Activated naive CD4-positive, alpha-beta T cell treated with anti-CD3 and anti-CD28 coated beads, Interleukin-2, amount 50 U/mL, for 72 hours (primary cell): Measurements from ENCODE around the gene MAGI2. TPM values are rescaled to one million over a fixed set of nuclear protein-coding genes. Genes with fewer than 3 reads are reported as not detected.

Source experiments
- ATAC-seq, 2 donors: fragments of 150-1000 bp; cut with Tn5 transposase; 2 replicates each; pipeline ENCODE4 v1.10.0; 2021; ENCODE audit warnings: mild to moderate bottlenecking in 2 of 2, moderate library complexity in 2 of 2
- DNase-seq, 2 donors: peaks; one replicate each; pipeline ENCODE4 v3.0.0; 2021 to 2022; ENCODE audit warnings: low spot score in 2 of 2
- H3K27ac Mint-ChIP-seq, 2 donors: one replicate each; pipeline ENCODE4 v1.8.0; 2022; ENCODE audit warnings: mild to moderate bottlenecking in 2 of 2, mixed read lengths in 2 of 2
- H3K36me3 Mint-ChIP-seq, 2 donors: one replicate each; pipeline ENCODE4 v1.8.0; 2022; ENCODE audit warnings: mixed read lengths in 2 of 2
- H3K9me3 Mint-ChIP-seq, 2 donors: one replicate each; pipeline ENCODE4 v1.8.0; 2022; ENCODE audit warnings: mixed read lengths in 2 of 2
- total RNA-seq, 2 donors: library from RNA; stranded (reverse); gene quantifications; one replicate each; pipeline ENCODE4 v1.2.3, GENCODE V29; 2022

Gene MAGI2
- total RNA-seq, 2 donors from 2014 or later, result 0.16 TPM; not detected in 1

- Mint-ChIP-seq H3K36me3 (no peaks in the 10 kb centered on the region), H3K27ac (no peak overlapping the region), H3K9me3 (peaks cover 0 to 8% of the 10 kb centered on the region in 2 donors)
- DNase-seq (no peak), ATAC-seq (no peak)
Measured at GRCh38 chr7:78383096-78383880, 1070.2 kb downstream of the MAGI2 start.

- ATAC-seq (no peak), DNase-seq (no peak)
- peaks cover 0 to 8% of the 10 kb centered on the region in 2 donors for H3K9me3 Mint-ChIP-seq
- no peaks in the 10 kb centered on the region for H3K36me3 Mint-ChIP-seq
- H3K27ac Mint-ChIP-seq, result no peak overlapping the region
Measured at GRCh38 chr7:78379148-78379547, 1074.3 kb downstream of the MAGI2 start.

- Mint-ChIP-seq H3K36me3 (no peaks in the 10 kb centered on the region), H3K9me3 (peaks cover 0 to 4% of the 10 kb centered on the region in 2 donors), H3K27ac (no peak overlapping the region)
- DNase-seq (no peak), ATAC-seq (no peak)
Measured at GRCh38 chr7:78377532-78377931, 1075.9 kb downstream of the MAGI2 start.

- no peak for ATAC-seq
- DNase-seq, result no peak
- H3K9me3 Mint-ChIP-seq, result no peaks in the 10 kb centered on the region
- no peak overlapping the region for H3K27ac Mint-ChIP-seq
- H3K36me3 Mint-ChIP-seq, result no peaks in the 10 kb centered on the region
Measured at GRCh38 chr7:78370936-78371335, 1082.5 kb downstream of the MAGI2 start.

DNA sequence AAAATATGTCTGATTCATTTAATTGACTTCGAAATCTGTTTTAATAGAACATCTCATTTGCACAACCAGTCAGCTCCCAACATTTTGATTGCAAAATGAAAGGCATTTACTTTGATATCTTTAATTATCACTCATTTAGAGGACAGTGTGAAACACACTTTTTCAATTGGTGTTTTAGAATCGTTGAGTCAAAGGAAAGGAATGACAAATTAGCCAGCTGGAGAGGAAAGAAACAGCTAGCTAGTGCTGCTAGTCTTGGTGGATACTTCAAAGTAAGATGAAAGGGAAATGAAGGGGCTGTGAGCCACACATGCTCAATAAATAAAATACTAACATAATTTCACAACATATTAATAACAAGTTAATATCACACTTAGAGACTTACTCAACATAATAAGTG, 1084.7 kb downstream of the MAGI2 start:
- Mint-ChIP-seq H3K36me3 (no peaks in the 10 kb centered on the region), H3K9me3 (no peaks in the 10 kb centered on the region), H3K27ac (no peak overlapping the region)
- DNase-seq (no peak), ATAC-seq (no peak)

DNA sequence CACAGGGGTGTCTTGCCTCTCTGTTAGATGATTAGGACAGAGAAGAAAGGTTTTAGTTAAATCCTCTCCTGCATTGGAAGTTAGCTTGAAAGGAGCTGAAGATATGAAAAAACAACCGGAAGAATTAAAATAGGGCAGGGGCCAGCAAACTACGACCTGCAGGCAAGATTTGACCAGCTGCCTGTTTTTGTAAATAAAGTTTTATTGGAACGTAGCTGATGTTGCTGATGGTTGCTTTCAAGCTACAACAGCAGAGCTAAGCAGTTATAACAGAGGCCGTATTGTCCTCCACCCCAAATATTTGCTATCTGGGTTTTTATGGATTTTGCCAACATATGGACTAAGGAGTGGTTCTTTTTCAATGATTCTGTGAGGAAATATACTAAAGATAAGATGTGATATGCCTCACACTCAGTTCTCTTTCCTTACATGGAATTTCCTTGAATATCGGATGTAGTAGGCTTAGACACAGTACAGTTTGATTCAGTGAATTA, 1086.1 kb downstream of the MAGI2 start:
- H3K36me3 Mint-ChIP-seq, result no peaks in the 10 kb centered on the region
- DNase-seq (no peak), ATAC-seq (no peak)
- H3K27ac Mint-ChIP-seq, result no peak overlapping the region
- H3K9me3 Mint-ChIP-seq, result no peaks in the 10 kb centered on the region

DNA sequence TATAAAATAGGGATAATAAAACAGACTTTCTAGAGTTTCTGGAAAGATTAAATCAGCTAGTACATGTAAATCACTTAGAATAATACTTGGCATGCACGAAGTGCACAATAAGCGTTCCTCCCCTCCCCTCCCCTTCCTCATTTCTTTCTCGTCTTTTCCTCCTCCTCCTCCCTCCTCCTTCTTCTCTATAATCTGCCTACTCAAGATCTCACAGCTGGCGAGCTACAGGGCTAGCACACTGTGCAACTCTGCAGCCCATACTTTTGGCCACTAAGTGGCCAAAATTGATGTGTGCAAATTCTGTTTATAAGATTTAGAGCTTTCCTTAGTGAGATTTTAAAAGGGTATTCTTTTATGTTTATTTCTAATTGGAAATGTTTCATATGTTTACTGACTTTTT, 1089.6 kb downstream of the MAGI2 start:
- Mint-ChIP-seq H3K27ac (no peak overlapping the region), H3K36me3 (no peaks in the 10 kb centered on the region), H3K9me3 (peaks cover 4% of the 10 kb centered on the region in 2 donors)
- DNase-seq, result no peak
- ATAC-seq, result no peak

DNA sequence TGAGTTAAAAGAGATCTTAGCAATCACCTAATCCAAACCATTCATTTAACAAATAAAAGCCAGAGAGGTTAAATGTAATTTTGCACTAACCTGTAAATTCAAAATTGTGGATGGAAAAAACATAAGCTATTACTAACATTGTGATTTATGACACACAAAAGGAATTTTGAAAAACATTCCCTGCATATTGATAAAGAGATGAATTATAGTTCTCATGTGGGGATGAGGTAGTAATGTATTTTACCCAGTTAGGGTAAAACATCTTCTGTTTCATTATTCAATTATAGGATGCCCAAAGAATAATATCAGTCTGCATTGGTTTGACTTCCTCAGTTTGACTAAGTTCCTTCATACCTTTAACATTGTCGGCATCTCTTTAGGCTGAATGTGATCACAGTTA, 1093.6 kb downstream of the MAGI2 start:
- ATAC-seq (no peak), DNase-seq (no peak)
- no peaks in the 10 kb centered on the region for H3K36me3 Mint-ChIP-seq
- peaks cover 4% of the 10 kb centered on the region in 2 donors for H3K9me3 Mint-ChIP-seq
- no peak overlapping the region for H3K27ac Mint-ChIP-seq

DNA sequence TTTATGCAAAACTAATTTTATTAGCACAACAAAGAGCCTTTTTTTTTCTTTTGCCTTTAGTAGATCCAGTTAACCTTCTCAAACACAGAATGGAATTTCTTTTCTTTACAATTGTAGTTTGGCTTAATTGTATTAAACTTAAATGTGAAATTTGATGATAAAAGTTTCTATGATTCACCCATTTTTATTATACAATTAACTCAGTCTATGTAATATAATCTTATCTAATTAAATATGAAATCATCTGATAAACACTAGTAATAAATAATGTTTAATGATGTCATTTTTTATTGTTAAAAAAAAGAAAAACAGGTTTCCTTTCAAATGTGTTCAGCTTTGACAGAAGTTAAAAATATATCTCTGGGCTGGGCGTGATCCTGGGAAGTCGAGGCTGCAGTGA, 1095.8 kb downstream of the MAGI2 start:
- ATAC-seq (no peak), DNase-seq (no peak)
- no peaks in the 10 kb centered on the region for H3K36me3 Mint-ChIP-seq
- peaks cover 4 to 10% of the 10 kb centered on the region in 2 donors for H3K9me3 Mint-ChIP-seq
- H3K27ac Mint-ChIP-seq, result no peak overlapping the region

DNA sequence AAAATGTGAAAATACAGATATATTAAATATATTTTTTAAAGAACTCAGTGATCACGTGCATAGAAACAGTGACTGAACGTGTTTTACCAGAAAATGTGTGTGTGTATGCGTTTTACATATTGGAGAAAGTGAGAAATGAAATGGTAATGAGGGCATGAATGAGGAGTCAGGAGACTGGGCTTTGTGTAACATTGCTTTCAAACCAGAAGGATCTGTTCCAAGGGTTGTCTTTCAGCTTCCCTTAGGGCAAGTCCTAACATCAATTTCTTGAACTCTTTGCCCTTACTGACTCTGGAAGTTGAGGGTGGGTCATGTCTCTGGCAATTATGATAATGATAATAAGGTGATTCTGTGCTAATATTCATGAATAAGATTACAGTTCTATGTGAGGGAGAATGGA, 1097.6 kb downstream of the MAGI2 start:
- DNase-seq (no peak), ATAC-seq (no peak)
- H3K27ac Mint-ChIP-seq, result no peak overlapping the region
- no peaks in the 10 kb centered on the region for H3K36me3 Mint-ChIP-seq
- H3K9me3 Mint-ChIP-seq, result peaks cover 0 to 6% of the 10 kb centered on the region in 2 donors

GRCh38 chr7:78350926-78351325, 1102.5 kb downstream of the MAGI2 start:
- no peaks in the 10 kb centered on the region for H3K36me3 Mint-ChIP-seq
- H3K9me3 Mint-ChIP-seq, result peaks cover 0 to 6% of the 10 kb centered on the region in 2 donors
- ATAC-seq (no peak), DNase-seq (no peak)
- no peak overlapping the region for H3K27ac Mint-ChIP-seq

DNA sequence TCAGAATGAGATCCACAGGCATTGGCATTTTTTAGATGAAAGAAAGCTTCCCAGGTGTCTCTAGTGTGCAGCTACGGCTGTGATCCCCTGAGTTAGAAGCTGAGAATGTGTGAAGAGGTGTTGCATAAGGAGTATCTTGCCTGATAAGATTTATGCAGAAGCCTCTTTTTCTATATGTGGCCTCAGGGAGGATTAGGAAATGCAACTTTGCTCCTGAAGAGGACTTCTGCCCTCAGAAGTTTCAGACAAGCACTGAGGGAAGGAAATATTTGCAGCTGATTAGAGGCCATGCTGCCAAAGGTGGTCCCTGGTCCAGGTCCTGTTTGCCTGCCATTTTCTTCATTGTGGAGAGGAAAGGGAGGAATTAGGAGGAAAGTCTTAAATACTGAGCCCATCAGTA, 1103.1 kb downstream of the MAGI2 start:
- no peaks in the 10 kb centered on the region for H3K36me3 Mint-ChIP-seq
- no peak overlapping the region for H3K27ac Mint-ChIP-seq
- no peak for ATAC-seq
- peaks cover 0 to 6% of the 10 kb centered on the region in 2 donors for H3K9me3 Mint-ChIP-seq
- DNase-seq, result no peak

DNA sequence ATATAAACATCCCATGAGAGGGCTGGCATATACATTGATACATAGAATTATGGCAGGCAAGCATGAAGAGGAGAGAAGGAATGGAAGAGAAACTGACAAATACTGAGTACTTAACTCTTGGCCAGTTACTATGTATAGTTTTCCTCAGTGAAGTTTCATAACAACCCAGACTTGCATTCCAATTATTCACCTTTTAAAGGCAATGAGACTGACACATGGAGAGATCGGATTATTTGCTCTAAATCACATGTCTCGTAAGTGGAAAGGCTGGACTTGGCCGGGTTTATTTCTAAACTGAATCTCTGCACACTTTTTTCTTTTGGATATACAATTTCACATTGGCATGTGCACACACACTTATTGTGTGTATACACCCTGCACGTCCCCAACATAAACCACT, 1106.6 kb downstream of the MAGI2 start:
- no peaks in the 10 kb centered on the region for H3K36me3 Mint-ChIP-seq
- H3K9me3 Mint-ChIP-seq, result no peaks in the 10 kb centered on the region
- H3K27ac Mint-ChIP-seq, result no peak overlapping the region
- DNase-seq (no peak), ATAC-seq (no peak)

GRCh38 chr7:78345979-78346378, 1107.5 kb downstream of the MAGI2 start:
- no peak overlapping the region for H3K27ac Mint-ChIP-seq
- peaks cover 0 to 2% of the 10 kb centered on the region in 2 donors for H3K9me3 Mint-ChIP-seq
- ATAC-seq (no peak), DNase-seq (no peak)
- no peaks in the 10 kb centered on the region for H3K36me3 Mint-ChIP-seq

GRCh38 chr7:78345293-78345911, 1108.1 kb downstream of the MAGI2 start:
- DNase-seq (no peak), ATAC-seq (no peak)
- H3K27ac Mint-ChIP-seq, result no peak overlapping the region
- H3K9me3 Mint-ChIP-seq, result peaks cover 0 to 4% of the 10 kb centered on the region in 2 donors
- no peaks in the 10 kb centered on the region for H3K36me3 Mint-ChIP-seq

GRCh38 chr7:78334426-78334825, 1119.0 kb downstream of the MAGI2 start:
- DNase-seq, result no peak
- H3K27ac Mint-ChIP-seq, result no peak overlapping the region
- no peak for ATAC-seq
- H3K36me3 Mint-ChIP-seq, result no peaks in the 10 kb centered on the region
- H3K9me3 Mint-ChIP-seq, result peaks cover 0 to 4% of the 10 kb centered on the region in 2 donors

DNA sequence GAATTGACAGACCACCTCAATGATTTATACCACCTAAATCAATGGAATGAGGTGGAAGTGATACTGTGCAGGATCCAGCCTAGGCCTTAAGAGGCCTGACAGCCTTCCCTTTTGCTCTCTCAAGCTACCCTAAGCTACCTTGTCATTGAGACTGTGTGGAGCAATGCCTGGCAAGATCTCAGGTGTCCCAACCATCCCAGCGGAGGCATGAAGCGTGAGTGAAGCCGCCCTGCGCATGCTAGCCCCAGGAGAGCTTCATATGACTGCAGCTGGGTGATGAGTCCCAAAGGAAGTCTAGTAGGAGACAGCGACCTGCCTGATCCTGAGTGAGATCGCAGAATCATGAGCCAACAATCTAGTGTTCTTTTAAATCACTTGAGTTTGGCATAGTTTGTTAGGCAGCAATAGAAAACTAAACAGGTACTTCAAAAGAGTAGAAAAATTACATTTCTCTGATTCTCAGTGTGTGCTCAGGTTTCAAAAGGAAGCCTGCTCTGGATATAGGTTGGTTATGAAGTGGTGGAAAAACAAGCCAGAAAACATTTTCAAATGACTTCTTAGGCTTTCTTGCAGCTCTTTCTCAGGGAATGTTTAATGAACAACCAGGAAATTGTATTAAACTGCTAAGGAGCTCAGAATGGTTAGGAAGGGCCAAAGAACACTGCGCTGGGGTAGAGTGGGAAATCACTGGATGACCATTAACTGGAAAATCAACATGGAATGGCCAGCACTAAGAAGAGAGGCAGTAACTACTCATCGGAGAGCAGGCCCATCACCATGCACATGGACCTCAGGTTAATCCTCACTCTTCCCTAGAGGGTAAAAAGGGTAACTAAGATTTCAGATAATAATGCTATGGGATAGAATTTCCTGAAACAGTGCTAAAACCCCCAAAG, 1119.7 kb downstream of the MAGI2 start:
- peaks cover 0 to 4% of the 10 kb centered on the region in 2 donors for H3K9me3 Mint-ChIP-seq
- H3K36me3 Mint-ChIP-seq, result no peaks in the 10 kb centered on the region
- no peak overlapping the region for H3K27ac Mint-ChIP-seq
- no peak for ATAC-seq
- DNase-seq, result no peak
